Measurements from ENCODE around the gene DALRD3.

- TF ChIP-seq CTCF (IDR thresholded peaks at IDR 0.05) (no peak), RCOR1 (IDR thresholded peaks at IDR 0.05; ENCODE audit: low read length) (no peak)
Observed at GRCh38 chr3:48997102-48997635, 21.2 kb downstream of the DALRD3 start.

Data from SK-N-SH (cell line).